IPS-18c (cell line): ENCODE measurements around the gene SLC15A4.
"Not testable (repeated sequence)": the region's sequence is repeated elsewhere in the genome, so short reads cannot be mapped to it uniquely, and the experiment has no call there.

Experiments used
- H3K4me3 ChIP-seq: 2 replicates; pipeline ENCODE4 v1.7.0; 2013; ENCODE audit warnings: low read depth, mild to moderate bottlenecking, low read length, moderate library complexity; ENCODE audit not compliant: insufficient read depth
- H3K9me3 ChIP-seq: one replicate; pipeline ENCODE4 v1.6.1; 2013; ENCODE audit warnings: mild to moderate bottlenecking, low read length, moderate library complexity; ENCODE audit not compliant: control insufficient read depth, insufficient read depth

The SLC15A4 gene

GRCh38 chr12:128823916-128824839 is at the start of gene SLC15A4:
Gene SLC15A4 (minus strand): TSS chr12:128823958. CDS start chr12:128823943, 15 bp downstream.
- Histone ChIP-seq H3K9me3 (no peaks in the 10 kb centered on the region), H3K4me3 (peak within 1 kb of the TSS; percentile 92)

- Histone ChIP-seq H3K9me3 (no peaks in the 10 kb centered on the region), H3K4me3 (no peak overlapping the region)
Observed at GRCh38 chr12:128872303-128872702, 48.5 kb upstream of the SLC15A4 start.

GRCh38 chr12:128871516-128871892 is 47.7 kb upstream of the SLC15A4 start:
- no peak overlapping the region for H3K4me3 ChIP-seq
- no peaks in the 10 kb centered on the region for H3K9me3 ChIP-seq

DNA sequence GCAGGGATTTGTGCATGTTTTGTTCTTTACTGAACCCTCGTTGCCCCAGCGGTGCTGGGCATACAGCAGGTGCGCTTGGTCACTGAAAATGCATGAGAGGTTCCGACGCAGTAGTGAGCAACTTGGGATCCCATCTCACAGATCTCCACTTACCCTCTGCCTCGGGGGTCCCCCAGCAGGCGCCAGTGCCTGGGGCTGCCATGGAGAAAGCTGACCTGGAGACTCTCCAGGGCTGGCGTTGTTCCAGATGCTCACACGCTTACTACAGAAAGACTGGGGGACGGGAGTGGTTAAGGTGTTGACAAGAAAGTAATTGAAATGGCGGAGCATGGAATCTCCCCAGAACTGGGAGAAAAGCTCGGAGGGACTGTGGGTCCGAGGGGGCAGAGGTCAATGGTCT is 43.7 kb upstream of the SLC15A4 start:
- Histone ChIP-seq H3K9me3 (no peaks in the 10 kb centered on the region), H3K4me3 (no peak overlapping the region)

- Histone ChIP-seq H3K9me3 (no peaks in the 10 kb centered on the region), H3K4me3 (no peak overlapping the region)
Observed at GRCh38 chr12:128864516-128865186, 40.9 kb upstream of the SLC15A4 start.

GRCh38 chr12:128863957-128864356 is 40.2 kb upstream of the SLC15A4 start:
- no peaks in the 10 kb centered on the region for H3K9me3 ChIP-seq

GRCh38 chr12:128861226-128862016 is 37.7 kb upstream of the SLC15A4 start:
- Histone ChIP-seq H3K9me3 (no peaks in the 10 kb centered on the region), H3K4me3 (no peak overlapping the region)

More at GRCh38 chr12:128863957-128864356, 40.2 kb upstream of the SLC15A4 start:
- no peak overlapping the region for H3K4me3 ChIP-seq

DNA sequence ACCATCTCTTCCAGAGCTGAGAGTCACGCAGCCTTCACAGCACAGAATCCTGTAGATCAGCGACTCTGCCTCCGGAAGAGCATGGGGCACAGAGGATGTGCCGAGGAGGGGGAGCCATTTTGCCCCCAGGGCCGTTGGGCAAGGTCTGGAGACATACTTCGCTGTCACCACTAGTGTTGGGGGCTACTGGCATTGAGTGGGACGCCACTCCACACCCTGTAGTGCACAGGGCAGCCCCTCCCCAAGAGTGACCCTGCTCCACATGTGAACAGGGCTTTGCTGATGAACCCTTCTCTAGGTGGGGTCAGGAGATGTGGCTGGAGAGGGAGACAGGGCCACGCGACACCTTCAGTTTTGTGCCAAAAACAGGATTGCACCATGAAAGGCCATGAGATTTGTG is 35.6 kb upstream of the SLC15A4 start:
- Histone ChIP-seq H3K9me3 (no peaks in the 10 kb centered on the region), H3K4me3 (no peak overlapping the region)

DNA sequence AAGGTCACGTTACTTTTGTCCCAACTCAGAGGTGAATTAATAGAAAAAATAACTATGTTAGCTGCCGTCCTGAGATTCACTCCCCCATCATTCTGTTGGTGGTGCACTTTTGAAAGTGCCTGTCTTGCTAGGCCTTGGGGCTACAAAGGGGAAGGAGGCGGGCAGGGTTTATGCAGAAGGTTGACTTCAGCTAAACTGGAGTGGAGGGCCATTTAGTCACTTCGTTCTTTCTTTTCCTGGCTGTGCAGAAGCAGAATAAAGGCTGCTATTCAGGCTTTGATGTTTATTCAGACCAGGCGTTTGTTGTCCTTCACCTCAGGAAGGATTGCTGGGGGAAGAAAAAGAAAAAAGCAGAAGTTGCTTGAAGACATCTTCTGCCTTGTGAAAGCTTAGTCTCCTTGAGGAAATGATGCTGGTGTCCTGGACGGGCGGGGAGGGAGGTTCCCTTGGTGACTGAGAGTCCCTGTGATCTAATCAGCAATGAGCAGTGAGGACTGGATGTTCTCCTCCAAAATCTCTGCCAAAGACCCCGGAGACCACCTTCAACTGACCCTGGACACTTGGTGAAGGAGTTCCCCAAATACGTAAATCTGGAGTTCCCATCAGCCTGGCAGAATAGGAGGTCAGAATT is 33.5 kb upstream of the SLC15A4 start:
- Histone ChIP-seq H3K4me3 (no peak overlapping the region), H3K9me3 (no peaks in the 10 kb centered on the region)

- Histone ChIP-seq H3K4me3 (no peak overlapping the region), H3K9me3 (no peaks in the 10 kb centered on the region)
Observed at GRCh38 chr12:128856791-128857078, 33.0 kb upstream of the SLC15A4 start.

DNA sequence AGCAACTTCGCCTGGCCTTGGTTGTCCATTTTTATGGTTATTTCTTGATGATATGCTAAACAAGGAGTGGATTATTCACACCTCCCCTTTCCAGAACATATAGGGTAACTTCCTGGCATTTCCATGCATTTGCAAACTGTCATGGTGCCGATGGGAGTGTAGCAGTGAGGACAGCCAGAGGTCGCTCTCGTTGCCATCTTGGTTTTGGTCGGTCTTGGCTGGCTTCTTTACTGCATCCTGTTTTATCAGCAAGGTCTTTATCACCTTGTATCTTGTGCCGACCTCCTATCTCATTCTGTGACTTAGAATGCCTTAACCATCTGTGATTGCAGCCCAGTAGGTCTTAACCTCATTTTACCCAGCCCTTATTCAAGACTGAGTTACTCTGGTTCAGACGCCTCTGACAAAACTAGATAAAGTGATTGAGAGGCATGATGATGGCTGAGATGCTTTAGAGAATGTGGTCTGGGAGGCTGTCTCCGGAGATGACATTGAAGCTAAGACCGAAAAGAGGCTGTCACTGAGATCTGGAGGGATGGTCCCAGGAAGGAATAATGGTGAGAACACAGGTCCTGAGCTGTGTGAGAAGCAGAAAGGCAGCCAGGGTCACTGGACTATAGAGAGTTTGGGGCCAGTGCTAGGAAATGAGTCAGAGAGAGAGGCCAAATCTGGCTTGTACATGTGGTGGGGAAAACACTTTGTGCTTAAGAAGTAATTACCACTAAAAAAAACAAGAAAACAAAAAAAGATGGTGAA is 32.5 kb upstream of the SLC15A4 start:
- no peaks in the 10 kb centered on the region for H3K9me3 ChIP-seq

DNA sequence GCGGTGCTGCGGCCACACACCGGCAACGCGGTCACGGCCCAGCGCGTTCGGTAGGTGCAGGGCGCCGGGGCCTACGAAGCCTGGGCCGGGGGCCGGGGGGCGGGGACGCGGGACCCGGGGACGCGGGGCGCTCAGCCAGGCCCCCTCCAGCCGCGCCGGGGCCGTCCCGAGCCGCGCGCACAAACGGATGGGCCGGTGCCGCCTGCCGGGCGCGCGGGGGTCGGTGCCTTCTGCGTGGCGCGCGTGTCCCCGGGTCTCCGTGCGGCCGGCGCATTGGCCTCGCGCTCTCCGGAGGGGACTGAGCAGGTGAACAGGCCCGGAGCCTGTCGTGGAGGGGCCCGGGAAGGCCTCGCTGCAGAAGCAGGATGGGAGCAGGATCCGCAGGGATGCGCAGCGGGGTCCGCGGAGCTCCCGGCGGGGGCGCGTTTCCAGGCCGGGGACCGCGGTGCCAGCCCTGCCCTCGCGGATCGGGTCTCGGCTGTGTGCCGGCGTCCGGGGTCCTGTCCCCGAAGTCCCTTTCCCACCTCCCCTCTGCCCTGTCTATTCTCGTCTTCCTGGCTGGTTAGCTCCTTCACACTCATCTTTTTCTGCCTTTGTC is 29.9 kb upstream of the SLC15A4 start:
- H3K9me3 ChIP-seq: no peaks in the 10 kb centered on the region
- H3K4me3 ChIP-seq: peak overlapping the region; percentile 73

More for the DNA sequence above, 32.5 kb upstream of the SLC15A4 start:
- no peak overlapping the region for H3K4me3 ChIP-seq

DNA sequence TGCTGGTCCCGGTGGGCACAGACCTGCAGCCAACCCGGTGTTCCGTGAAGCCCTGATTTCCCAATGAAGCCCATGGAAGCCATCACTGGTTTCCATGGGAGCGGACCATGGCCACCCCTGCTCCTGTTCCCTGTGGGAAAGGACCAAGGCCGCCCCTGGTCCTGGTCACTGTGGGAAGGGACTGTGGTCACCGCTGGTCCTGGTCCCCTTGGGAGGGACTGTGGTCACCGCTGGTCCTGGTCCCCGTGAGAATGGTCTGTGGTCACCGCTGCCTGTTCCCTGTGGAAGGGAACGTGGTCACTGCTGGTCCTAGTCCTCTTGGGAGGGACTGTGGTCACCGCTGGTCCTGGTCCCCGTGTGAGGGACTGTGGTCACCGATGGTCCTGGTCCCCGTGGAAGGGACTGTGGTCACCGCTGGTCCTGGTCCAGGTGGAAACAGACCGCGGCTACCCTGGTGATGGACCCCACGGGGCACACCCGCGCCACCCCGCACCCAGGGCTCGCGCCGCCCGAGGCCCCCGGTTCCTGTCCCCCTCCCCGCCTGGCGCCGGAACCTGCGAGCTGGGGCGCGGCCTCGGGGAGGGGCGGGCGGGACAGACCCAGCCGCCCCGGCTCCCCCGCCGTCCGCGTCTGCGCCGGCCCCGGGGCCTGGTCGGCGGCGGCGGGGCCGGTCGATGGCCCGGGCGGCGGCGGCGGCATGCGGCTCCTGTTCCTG is 29.3 kb upstream of the SLC15A4 start, which contains the start of gene GLT1D1:
Gene GLT1D1 (plus strand): TSS at position 594 of the 715 bp plus-strand sequence. CDS start 104 bp downstream, at position 698.
- Histone ChIP-seq H3K9me3 (peaks cover under 1% of the 10 kb centered on the region), H3K4me3 (peak within 1 kb of the TSS; percentile 73)

DNA sequence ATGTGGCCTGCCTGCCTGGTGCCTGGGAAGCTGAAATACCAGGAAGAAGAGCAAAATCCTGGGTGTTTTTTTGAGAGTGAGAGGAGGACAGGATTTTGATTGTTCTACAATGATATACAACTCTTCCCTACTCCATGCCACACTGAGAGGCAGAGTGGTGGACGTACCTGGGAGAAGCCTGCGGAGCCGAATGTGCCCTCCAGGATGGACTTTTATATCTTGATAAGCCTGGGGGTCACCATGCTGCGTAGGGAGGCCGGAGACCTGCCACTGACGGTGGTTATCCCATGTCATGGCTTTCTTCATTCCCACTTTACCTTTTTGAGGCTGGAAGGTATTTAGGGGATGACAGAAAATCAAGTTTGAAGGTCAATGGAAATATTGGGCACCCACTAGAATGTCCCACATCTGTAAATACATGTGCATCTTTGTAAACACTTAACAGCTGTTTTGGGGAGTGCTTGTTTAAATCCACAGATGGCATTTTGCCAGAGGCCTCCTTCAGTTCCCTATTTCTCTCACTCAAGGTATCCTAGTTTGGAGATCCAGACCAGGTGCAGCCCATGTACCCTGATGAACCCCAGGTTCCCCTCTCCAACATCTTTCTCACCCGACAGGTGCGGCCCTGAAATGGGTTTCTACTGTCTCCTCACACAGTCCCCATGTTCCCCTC is 28.4 kb upstream of the SLC15A4 start:
- no peak overlapping the region for H3K4me3 ChIP-seq
- H3K9me3 ChIP-seq: peaks cover 2% of the 10 kb centered on the region

- not testable (repeated sequence) for H3K4me3 ChIP-seq, H3K9me3 ChIP-seq
Observed at GRCh38 chr12:128851429-128851828, 27.7 kb upstream of the SLC15A4 start.
